SU-DHL-6 (cell line): ENCODE data around the gene TMEM117.

ENCODE experiments used
- CTCF ChIP-seq: fragments of 200-600 bp; sonication (generic); IDR thresholded peaks from one replicate; pipeline ENCODE4 v1.5.1; 2017; ENCODE audit warnings: antibody characterized with exemption, mild to moderate bottlenecking, low read length, moderate library complexity; ENCODE audit not compliant: insufficient read depth, poor library complexity, severe bottlenecking
- EZH2phosphoT487 ChIP-seq: fragments of 200-600 bp; sonication (generic), shearing (Covaris generic); conservative IDR thresholded peaks from 2 replicates; pipeline ENCODE4 v1.6.1; 2018; ENCODE audit warnings: mild to moderate bottlenecking, antibody characterized with exemption, low read length, moderate library complexity, mixed read lengths

GRCh38 chr12:44078273-44078672 is 242.4 kb downstream of the TMEM117 start:
- TF ChIP-seq CTCF (no peak), EZH2phosphoT487 (no peak)
